ENCODE data around the gene OCSTAMP.

- TF ChIP-seq CTCF (IDR thresholded peaks at IDR 0.05; ENCODE audit: low read length) (no peak), EZH2 (IDR thresholded peaks at IDR 0.05; ENCODE audit: borderline replicate concordance, low read length) (no peak)
Observed at GRCh38 chr20:46494077-46494476, 56.4 kb downstream of the OCSTAMP start.
